GM06990 (cell line): ENCODE results near the gene KCNN3.

Experiments used
- DNase-seq: peaks from one replicate; pipeline ENCODE4 v3.0.0-alpha.2; 2011; ENCODE audit not compliant: insufficient read length; ENCODE audit errors: extremely low read depth
- H3K27me3 ChIP-seq: replicated peaks from 2 replicates; pipeline ENCODE4 v1.6.0; 2011; ENCODE audit warnings: low read length; ENCODE audit not compliant: control insufficient read depth, insufficient read depth
- H3K36me3 ChIP-seq: 2 replicates; pipeline ENCODE4 v1.5.1; 2011; ENCODE audit warnings: low read length; ENCODE audit not compliant: control insufficient read depth, insufficient read depth
- H3K4me3 ChIP-seq: replicated peaks from 2 replicates; pipeline ENCODE4 v1.5.1; 2011; ENCODE audit warnings: low read depth, mild to moderate bottlenecking, control low read depth, low read length
- CTCF ChIP-seq: IDR thresholded peaks from 2 replicates; pipeline ENCODE4 v1.5.1; 2011; ENCODE audit warnings: low read length, control low read depth, mild to moderate bottlenecking, inconsistent platforms; ENCODE audit not compliant: insufficient read depth, poor library complexity, severe bottlenecking

The KCNN3 gene

DNA sequence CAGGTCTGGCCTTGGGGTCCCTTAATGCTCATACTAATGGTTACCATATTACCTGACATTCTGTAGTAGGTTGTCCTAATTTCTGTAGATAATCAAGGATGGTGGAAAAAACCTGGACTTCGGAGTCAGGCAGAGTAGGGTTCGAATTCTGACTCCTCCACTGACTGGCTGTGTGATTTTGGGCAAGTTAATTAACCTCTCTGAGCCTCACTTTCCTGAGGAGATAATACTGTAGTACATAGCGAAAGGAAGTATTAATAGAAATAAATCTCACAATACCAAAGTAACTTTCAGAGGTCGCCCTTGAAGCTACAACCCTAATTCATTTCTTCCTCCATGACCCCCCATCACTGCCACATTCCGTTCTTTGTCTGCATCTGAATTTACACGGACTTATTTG lies 72.9 kb downstream of the KCNN3 start:
- DNase-seq = no peak
- no peak for TF ChIP-seq CTCF
- H3K4me3 ChIP-seq = no peak overlapping the region
- H3K27me3 ChIP-seq = no peaks in the 10 kb centered on the region
- peaks cover 6% of the 10 kb centered on the region for H3K36me3 ChIP-seq

GRCh38 chr1:154796303-154796892 lies 73.7 kb downstream of the KCNN3 start:
- no peak for DNase-seq
- Histone ChIP-seq H3K27me3 (no peaks in the 10 kb centered on the region), H3K4me3 (no peak overlapping the region)

DNA sequence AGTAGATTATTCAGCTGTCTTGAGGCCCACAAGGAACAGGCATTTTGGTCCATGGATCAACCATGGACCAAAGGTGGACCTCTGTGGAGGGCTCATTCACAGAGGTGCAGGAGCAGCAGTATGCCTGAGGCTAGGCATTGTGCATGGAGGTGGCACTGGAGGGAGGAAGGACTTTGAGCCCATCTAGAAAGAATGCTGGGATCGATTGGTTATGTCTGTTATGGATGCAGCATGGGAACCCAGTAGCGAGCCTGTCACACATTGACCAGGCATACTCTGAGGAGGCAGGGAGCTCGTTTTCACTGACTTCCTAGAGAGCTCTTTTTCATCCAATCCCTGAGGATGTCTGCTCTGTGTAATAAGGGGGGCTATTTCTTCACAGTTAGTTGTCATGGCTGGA lies 75.5 kb downstream of the KCNN3 start:
- no peak for TF ChIP-seq CTCF
- no peak for DNase-seq
- no peak overlapping the region for H3K4me3 ChIP-seq

More at GRCh38 chr1:154796303-154796892, 73.7 kb downstream of the KCNN3 start:
- no peak for TF ChIP-seq CTCF
- H3K36me3 ChIP-seq = peaks cover 6% of the 10 kb centered on the region

GRCh38 chr1:154793685-154794084 lies 76.4 kb downstream of the KCNN3 start:
- no peaks in the 10 kb centered on the region for H3K27me3 ChIP-seq
- no peak for TF ChIP-seq CTCF
- no peaks in the 10 kb centered on the region; the same call in 1 of the 2 replicates for H3K36me3 ChIP-seq
- H3K4me3 ChIP-seq = no peak overlapping the region
- DNase-seq = no peak

More for the DNA sequence above, 75.5 kb downstream of the KCNN3 start:
- no peaks in the 10 kb centered on the region for H3K27me3 ChIP-seq
- peaks cover 3% of the 10 kb centered on the region for H3K36me3 ChIP-seq

DNA sequence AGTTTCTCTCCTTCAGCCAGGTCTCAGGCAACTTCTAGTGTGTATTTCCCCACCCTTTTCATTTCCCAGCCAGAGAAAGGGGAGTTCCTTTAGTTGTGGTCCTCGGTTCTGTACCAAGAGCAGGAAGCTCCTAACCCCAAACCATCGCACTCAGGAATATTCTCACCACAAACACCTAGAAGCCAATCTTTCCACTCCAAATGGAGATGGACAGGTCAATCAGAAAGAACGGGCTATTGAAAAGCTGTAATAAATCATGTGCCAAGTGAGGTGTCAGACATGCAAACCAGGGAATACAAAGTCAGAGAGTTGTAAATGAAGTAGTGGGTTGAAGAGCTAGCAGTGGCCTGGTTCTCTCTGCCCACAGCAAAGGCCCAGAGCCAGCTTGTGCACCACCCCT lies 77.2 kb downstream of the KCNN3 start:
- no peak for TF ChIP-seq CTCF
- Histone ChIP-seq H3K27me3 (no peaks in the 10 kb centered on the region), H3K36me3 (no peaks in the 10 kb centered on the region; the same call in 1 of the 2 replicates), H3K4me3 (no peak overlapping the region)
- no peak for DNase-seq
